ENCODE results near the gene GPR62. TPM values are rescaled to one million over a fixed set of nuclear protein-coding genes. Genes with fewer than 3 reads are reported as not detected.

GPR62 gene
- total RNA-seq, 1 donor from 2014 or later, result 0.44 TPM

DNA sequence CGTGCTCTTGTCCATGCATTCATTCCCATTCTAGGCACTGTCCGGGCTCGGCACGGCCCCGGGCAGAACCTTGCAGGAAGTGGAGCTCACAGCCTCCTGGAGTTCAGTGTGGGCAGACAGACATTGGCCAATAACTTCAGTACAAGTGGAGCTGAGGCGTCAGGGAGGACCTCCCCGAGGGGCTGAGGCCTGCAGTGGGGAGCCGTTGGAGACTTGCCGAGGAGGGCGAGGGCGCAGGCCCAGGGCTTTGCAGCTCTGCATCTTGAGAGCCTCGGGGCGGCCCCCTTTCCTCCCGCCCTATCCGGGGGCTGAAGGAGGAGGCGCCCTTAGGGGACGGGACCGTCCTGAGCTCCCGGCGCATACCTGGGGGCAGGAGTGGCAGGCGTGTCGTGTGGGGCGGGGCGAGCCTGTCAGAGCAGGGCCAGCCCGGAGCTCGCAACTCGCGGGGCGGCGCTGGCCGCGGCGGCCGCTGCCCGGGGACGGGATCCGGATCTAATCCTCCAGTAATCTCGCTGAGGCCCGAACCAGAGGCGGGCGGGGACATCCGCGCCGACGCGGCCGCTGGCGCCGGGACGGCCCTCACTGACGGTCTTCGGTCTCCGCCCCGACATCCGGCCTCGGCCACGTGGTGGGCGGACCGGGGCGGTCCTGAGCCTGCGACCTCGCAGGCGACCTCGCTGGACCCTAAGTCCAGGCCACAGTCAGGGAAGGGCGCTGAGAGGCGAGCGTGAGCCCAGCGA lies 27.8 kb downstream of the GPR62 start, which contains the start of gene ACY1:
Gene ACY1 (plus strand): TSS at position 698 of the 740 bp plus-strand sequence. CDS start 530 bp downstream, outside the sequence.
- TF ChIP-seq, protein P1, sequence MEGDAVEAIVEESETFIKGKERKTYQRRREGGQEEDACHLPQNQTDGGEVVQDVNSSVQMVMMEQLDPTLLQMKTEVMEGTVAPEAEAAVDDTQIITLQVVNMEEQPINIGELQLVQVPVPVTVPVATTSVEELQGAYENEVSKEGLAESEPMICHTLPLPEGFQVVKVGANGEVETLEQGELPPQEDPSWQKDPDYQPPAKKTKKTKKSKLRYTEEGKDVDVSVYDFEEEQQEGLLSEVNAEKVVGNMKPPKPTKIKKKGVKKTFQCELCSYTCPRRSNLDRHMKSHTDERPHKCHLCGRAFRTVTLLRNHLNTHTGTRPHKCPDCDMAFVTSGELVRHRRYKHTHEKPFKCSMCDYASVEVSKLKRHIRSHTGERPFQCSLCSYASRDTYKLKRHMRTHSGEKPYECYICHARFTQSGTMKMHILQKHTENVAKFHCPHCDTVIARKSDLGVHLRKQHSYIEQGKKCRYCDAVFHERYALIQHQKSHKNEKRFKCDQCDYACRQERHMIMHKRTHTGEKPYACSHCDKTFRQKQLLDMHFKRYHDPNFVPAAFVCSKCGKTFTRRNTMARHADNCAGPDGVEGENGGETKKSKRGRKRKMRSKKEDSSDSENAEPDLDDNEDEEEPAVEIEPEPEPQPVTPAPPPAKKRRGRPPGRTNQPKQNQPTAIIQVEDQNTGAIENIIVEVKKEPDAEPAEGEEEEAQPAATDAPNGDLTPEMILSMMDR (IDR thresholded peaks at IDR 0.05; ENCODE audit: partially characterized antibody, unreplicated experiment), result peak; percentile 53
- H3K36me3 Mint-ChIP-seq (ENCODE audit: unreplicated experiment), result no peaks in the 10 kb centered on the region
- peaks cover 5% of the 10 kb centered on the region for H3K4me1 Mint-ChIP-seq (ENCODE audit: low read depth, unreplicated experiment)
- peak within 1 kb of the TSS; percentile 85 for H3K27ac Mint-ChIP-seq (ENCODE audit: unreplicated experiment)
- peak within 1 kb of the TSS; percentile 86 for H3K4me3 Mint-ChIP-seq (ENCODE audit: unreplicated experiment)
- no peaks in the 10 kb centered on the region for H3K27me3 Mint-ChIP-seq (ENCODE audit: unreplicated experiment)
- peak; percentile 83 for DNase-seq
- no peaks in the 10 kb centered on the region for H3K9me3 Mint-ChIP-seq (ENCODE audit: unreplicated experiment)

DNA sequence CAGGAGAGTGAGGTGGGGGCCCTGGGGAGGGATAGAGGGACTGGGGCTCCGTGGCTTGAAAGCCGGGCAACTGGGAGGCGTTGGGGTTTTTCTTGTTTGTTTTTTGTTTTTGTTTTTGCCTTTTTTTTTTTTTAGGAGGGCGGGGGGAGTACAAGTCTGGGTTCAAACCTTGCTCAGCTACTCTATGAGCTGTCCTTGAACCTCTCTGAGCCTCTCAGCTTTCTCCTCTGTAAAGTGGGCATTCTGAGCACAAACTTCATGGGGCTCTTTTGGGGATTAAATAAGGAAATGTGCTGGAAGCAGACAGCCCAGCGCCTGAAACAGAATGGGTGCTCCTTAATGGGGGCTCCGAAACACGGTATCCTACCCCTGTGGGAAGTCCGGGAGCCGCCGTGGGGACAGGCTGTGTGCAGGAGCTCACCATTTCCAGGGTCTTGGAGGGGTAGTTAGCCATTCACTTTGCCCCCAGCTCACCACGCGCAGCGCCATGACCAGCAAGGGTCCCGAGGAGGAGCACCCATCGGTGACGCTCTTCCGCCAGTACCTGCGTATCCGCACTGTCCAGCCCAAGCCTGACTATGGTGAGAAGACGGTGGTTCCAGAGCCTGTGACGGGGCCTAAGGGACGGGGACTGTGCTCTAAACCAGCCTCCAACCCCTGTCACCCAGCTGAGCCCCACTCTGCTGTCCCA lies 28.5 kb downstream of the GPR62 start:
- Mint-ChIP-seq H3K4me3 (ENCODE audit: unreplicated experiment) (peak overlapping the region; percentile 82), H3K9me3 (ENCODE audit: unreplicated experiment) (no peaks in the 10 kb centered on the region), H3K27me3 (ENCODE audit: unreplicated experiment) (no peaks in the 10 kb centered on the region), H3K27ac (ENCODE audit: unreplicated experiment) (peak overlapping the region; percentile 43), H3K36me3 (ENCODE audit: unreplicated experiment) (no peaks in the 10 kb centered on the region), H3K4me1 (ENCODE audit: low read depth, unreplicated experiment) (peaks cover 5% of the 10 kb centered on the region)
- TF ChIP-seq, protein P1 (IDR thresholded peaks at IDR 0.05; ENCODE audit: partially characterized antibody, unreplicated experiment), result no peak
- DNase-seq, result no peak

DNA sequence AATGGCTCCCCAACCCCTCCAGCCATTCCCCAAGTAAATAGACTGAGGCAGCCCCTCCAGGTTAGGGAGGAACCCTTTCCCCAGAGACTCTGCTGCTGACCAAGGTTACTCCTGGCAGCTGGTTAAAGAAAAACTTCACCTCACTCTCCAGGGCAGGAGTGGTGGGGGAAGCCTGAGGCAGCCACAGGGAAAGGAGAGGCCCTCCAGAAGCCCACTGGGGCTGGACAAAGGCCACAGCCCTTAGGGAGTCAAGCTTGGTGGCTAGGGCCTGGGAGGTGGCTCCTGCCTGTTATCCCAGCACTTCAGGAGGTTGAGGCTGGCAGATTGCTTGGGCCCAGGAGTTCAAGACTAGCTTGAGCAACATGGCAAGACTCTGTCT lies 29.1 kb downstream of the GPR62 start:
- DNase-seq, result no peak
- TF ChIP-seq, protein P1 (IDR thresholded peaks at IDR 0.05; ENCODE audit: partially characterized antibody, unreplicated experiment), result no peak
- peaks cover 2% of the 10 kb centered on the region for H3K9me3 Mint-ChIP-seq (ENCODE audit: unreplicated experiment)
- H3K27me3 Mint-ChIP-seq (ENCODE audit: unreplicated experiment), result no peaks in the 10 kb centered on the region
- H3K36me3 Mint-ChIP-seq (ENCODE audit: unreplicated experiment), result no peaks in the 10 kb centered on the region
- peaks cover 5% of the 10 kb centered on the region for H3K4me1 Mint-ChIP-seq (ENCODE audit: low read depth, unreplicated experiment)
- no peak overlapping the region for H3K27ac Mint-ChIP-seq (ENCODE audit: unreplicated experiment)
- H3K4me3 Mint-ChIP-seq (ENCODE audit: unreplicated experiment), result peak overlapping the region; percentile 70

DNA sequence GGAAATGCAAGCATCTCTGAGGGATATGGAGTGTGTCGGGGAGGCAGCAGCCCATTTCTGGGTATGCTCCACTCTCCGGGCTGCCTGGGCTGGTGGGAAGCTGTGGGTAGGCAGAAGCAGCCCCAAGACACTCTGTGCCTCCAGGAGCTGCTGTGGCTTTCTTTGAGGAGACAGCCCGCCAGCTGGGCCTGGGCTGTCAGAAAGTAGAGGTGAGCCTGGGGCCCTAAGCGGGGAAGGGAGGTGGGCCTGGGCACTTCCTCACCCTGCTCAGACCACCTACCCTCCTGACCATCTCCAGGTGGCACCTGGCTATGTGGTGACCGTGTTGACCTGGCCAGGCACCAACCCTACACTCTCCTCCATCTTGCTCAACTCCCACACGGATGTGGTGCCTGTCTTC lies 29.9 kb downstream of the GPR62 start:
- TF ChIP-seq, protein P1 (IDR thresholded peaks at IDR 0.05; ENCODE audit: partially characterized antibody, unreplicated experiment), result no peak
- no peak for DNase-seq
- no peaks in the 10 kb centered on the region for H3K36me3 Mint-ChIP-seq (ENCODE audit: unreplicated experiment)
- H3K4me3 Mint-ChIP-seq (ENCODE audit: unreplicated experiment), result no peak overlapping the region
- no peak overlapping the region for H3K27ac Mint-ChIP-seq (ENCODE audit: unreplicated experiment)
- H3K27me3 Mint-ChIP-seq (ENCODE audit: unreplicated experiment), result no peaks in the 10 kb centered on the region
- H3K4me1 Mint-ChIP-seq (ENCODE audit: low read depth, unreplicated experiment), result peaks cover 5% of the 10 kb centered on the region
- peaks cover 2% of the 10 kb centered on the region for H3K9me3 Mint-ChIP-seq (ENCODE audit: unreplicated experiment)

Data from glutamatergic neuron (in vitro differentiated cells).